WTC11 (cell line): ENCODE data around the gene TELO2. TPM values are rescaled to one million over a fixed set of nuclear protein-coding genes. Genes with fewer than 3 reads are reported as not detected.

Experiments used
- ATAC-seq: fragments of 200-7000 bp; cut with Tn5 transposase; 2 replicates; pipeline ENCODE4 v1.10.0; 2021; ENCODE audit warnings: mild to moderate bottlenecking, moderate library complexity
- CTCF ChIA-PET: fragments of 300-600 bp; sonication (Branson Sonifier 250); formaldehyde crosslinking; loops from one replicate; lab custom pipeline; 2021; ENCODE audit warnings: antibody characterized with exemption; lab: Charles Lee
- POLR2A ChIA-PET: fragments of 350-600 bp; sonication (Branson Sonifier 250); formaldehyde crosslinking; loops from one replicate; lab custom pipeline; 2021; ENCODE audit warnings: antibody characterized with exemption; lab: Charles Lee
- DNase-seq: peaks from one replicate; pipeline ENCODE4 v3.0.0; 2021; ENCODE audit warnings: low spot score
- H3K27ac Mint-ChIP-seq: 2 replicates; pipeline ENCODE4 v1.8.0; 2021; ENCODE audit warnings: mixed read lengths
- H3K27me3 Mint-ChIP-seq: 2 replicates; pipeline ENCODE4 v1.8.0; 2021; ENCODE audit warnings: low read depth, mild to moderate bottlenecking, moderate library complexity, mixed read lengths
- H3K36me3 Mint-ChIP-seq: 2 replicates; pipeline ENCODE4 v1.8.0; 2021; ENCODE audit warnings: mixed read lengths
- H3K4me1 Mint-ChIP-seq: 2 replicates; pipeline ENCODE4 v1.8.0; 2022; ENCODE audit warnings: mixed read lengths
- H3K4me3 Mint-ChIP-seq: 2 replicates; pipeline ENCODE4 v1.8.0; 2021; ENCODE audit warnings: mild to moderate bottlenecking, moderate library complexity, mixed read lengths
- H3K9me3 Mint-ChIP-seq: 2 replicates; pipeline ENCODE4 v1.8.0; 2021; ENCODE audit warnings: mixed read lengths
- FOXJ3 ChIP-seq: sonication (generic); formaldehyde crosslinking; IDR thresholded peaks from 2 replicates; pipeline ENCODE4 v1.9.0; 2021; ENCODE audit warnings: missing genetic modification reagents, mild to moderate bottlenecking, borderline replicate concordance
- FOXK1 ChIP-seq: sonication (generic); formaldehyde crosslinking; IDR thresholded peaks from 2 replicates; pipeline ENCODE4 v1.8.0; 2022; ENCODE audit warnings: mild to moderate bottlenecking, moderate library complexity, missing genetic modification reagents
- GRHL2 ChIP-seq: fragments of 250-450 bp; sonication (Bioruptor Pico); IDR thresholded peaks from 2 replicates; pipeline ENCODE4 v1.8.0; 2022; ENCODE audit warnings: mild to moderate bottlenecking, moderate library complexity; ENCODE audit not compliant: insufficient replicate concordance, severe bottlenecking
- GTF2I ChIP-seq: fragments of 250-450 bp; sonication (Bioruptor Pico); conservative IDR thresholded peaks from 2 replicates; pipeline ENCODE4 v1.4.0; 2021; ENCODE audit warnings: mild to moderate bottlenecking
- JUN ChIP-seq: sonication (generic); formaldehyde crosslinking; IDR thresholded peaks from 2 replicates; pipeline ENCODE4 v1.8.0; 2023; ENCODE audit warnings: mild to moderate bottlenecking, missing genetic modification reagents
- KAT7 ChIP-seq: sonication (generic); formaldehyde crosslinking; IDR thresholded peaks from 2 replicates; pipeline ENCODE4 v1.8.1; 2023; ENCODE audit warnings: missing genetic modification reagents, mild to moderate bottlenecking, borderline replicate concordance
- NFE2L1 ChIP-seq: sonication (generic); formaldehyde crosslinking; IDR thresholded peaks from 2 replicates; pipeline ENCODE4 v1.8.1; 2023; ENCODE audit warnings: missing genetic modification reagents
- NFYB ChIP-seq: sonication (generic); formaldehyde crosslinking; conservative IDR thresholded peaks from 2 replicates; pipeline ENCODE4 v1.8.0; 2022; ENCODE audit warnings: low read depth, missing genetic modification reagents
- PRRX2 ChIP-seq: fragments of 250-450 bp; sonication (Bioruptor Pico); IDR thresholded peaks from 2 replicates; pipeline ENCODE4 v1.8.0; 2021; ENCODE audit warnings: mild to moderate bottlenecking
- RELA ChIP-seq: sonication (generic); formaldehyde crosslinking; IDR thresholded peaks from 2 replicates; pipeline ENCODE4 v1.8.1; 2022; ENCODE audit warnings: missing genetic modification reagents, mild to moderate bottlenecking, borderline replicate concordance
- ZNF219 ChIP-seq: sonication (generic); formaldehyde crosslinking; IDR thresholded peaks from 2 replicates; pipeline ENCODE4 v1.8.0; 2023; ENCODE audit warnings: missing genetic modification reagents, mild to moderate bottlenecking, borderline replicate concordance
- ZNF263 ChIP-seq: sonication (generic); formaldehyde crosslinking; IDR thresholded peaks from 2 replicates; pipeline ENCODE4 v1.8.1; 2022; ENCODE audit warnings: low read depth, mild to moderate bottlenecking, moderate library complexity, missing genetic modification reagents
- total RNA-seq: library from RNA; stranded (reverse); gene quantifications from 3 replicates; pipeline ENCODE4 v1.2.3, GENCODE V29; 2021
- TF ChIP-seq, protein P1 (sequence below): fragments of 250-450 bp; sonication (Bioruptor Pico); IDR thresholded peaks from 2 replicates; pipeline ENCODE4 v1.9.0; 2021; ENCODE audit warnings: mild to moderate bottlenecking
- TF ChIP-seq, protein P2 (sequence below): fragments of 250-450 bp; sonication (Bioruptor Pico); IDR thresholded peaks from 2 replicates; pipeline ENCODE4 v1.9.0; 2021; ENCODE audit warnings: moderate library complexity, mild to moderate bottlenecking, inconsistent platforms, borderline replicate concordance
- TF ChIP-seq, protein P3 (sequence below): fragments of 250-450 bp; sonication (Bioruptor Pico); IDR thresholded peaks from 2 replicates; pipeline ENCODE4 v1.8.0; 2021; ENCODE audit warnings: mild to moderate bottlenecking
- TF ChIP-seq, protein P4 (sequence below): sonication (generic); formaldehyde crosslinking; conservative IDR thresholded peaks from 2 replicates; pipeline ENCODE4 v1.8.1; 2023; ENCODE audit warnings: mild to moderate bottlenecking, low read depth, missing genetic modification reagents, moderate library complexity
- TF ChIP-seq, protein P5 (sequence below): sonication (generic); formaldehyde crosslinking; IDR thresholded peaks from 2 replicates; pipeline ENCODE4 v1.8.1; 2023; ENCODE audit warnings: mild to moderate bottlenecking, missing genetic modification reagents

TELO2 gene
- total RNA-seq, 1 experiment from 2014 or later: 86.7 TPM

DNA sequence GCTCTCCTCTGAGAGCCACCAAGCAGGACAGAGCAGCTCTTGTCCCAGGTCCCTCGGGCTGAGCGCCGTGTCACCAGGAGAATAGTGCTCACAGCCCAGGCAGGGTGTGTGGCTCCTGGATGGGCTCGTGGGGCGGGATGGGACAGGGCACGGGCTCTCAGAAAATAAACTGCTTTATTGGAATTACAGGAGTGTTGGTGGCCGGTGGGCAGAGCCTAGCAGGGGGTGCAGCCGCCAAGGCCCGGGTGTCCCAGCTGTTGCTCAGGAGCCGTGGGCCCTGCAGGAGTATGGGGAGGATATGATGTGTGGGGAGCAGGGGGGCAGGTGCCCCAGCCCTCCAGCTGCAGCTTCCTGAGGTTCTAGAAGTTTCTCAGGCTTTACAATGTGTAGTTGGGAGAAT is 17.1 kb downstream of the TELO2 start (continued):
- TF ChIP-seq, protein P1, sequence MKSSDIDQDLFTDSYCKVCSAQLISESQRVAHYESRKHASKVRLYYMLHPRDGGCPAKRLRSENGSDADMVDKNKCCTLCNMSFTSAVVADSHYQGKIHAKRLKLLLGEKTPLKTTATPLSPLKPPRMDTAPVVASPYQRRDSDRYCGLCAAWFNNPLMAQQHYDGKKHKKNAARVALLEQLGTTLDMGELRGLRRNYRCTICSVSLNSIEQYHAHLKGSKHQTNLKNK (CRISPR knock-in tag): no peak
- TF ChIP-seq RELA (no peak), PRRX2 (CRISPR knock-in tag) (no peak), JUN (CRISPR knock-in tag) (no peak), ZNF219 (CRISPR knock-in tag) (no peak), GRHL2 (no peak), GTF2I (no peak), KAT7 (no peak), NFYB (CRISPR knock-in tag) (no peak), ZNF263 (CRISPR knock-in tag) (no peak)
- TF ChIP-seq, protein P2, sequence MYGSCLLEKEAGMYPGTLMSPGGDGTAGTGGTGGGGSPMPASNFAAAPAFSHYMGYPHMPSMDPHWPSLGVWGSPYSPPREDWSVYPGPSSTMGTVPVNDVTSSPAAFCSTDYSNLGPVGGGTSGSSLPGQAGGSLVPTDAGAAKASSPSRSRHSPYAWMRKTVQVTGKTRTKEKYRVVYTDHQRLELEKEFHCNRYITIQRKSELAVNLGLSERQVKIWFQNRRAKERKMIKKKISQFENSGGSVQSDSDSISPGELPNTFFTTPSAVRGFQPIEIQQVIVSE (CRISPR knock-in tag): no peak
- TF ChIP-seq, all 79 proteins: peak for 0

DNA sequence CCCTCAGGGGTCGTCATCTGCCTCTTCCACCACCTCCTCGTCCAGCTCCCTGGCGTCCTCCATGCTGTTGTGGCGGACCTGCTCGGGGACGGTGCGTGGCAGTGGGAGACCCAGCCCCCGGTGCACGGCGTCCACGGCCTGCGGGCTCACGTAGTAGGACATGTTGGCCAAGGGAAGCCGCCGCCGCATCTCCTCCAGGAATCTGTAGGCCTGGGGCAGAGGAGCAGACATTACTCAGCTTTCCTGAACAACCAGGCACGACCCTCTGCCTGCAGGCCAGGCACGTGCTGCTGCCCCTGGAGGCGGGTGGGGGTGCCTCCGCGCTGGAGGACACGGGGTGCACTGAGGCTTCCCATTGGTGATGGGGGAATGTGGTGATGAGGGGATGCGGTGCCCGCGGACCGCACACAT is 17.8 kb downstream of the TELO2 start:
- Mint-ChIP-seq H3K27ac (no peak overlapping the region), H3K27me3 (no peaks in the 10 kb centered on the region; the same call in 1 of the 2 replicates), H3K4me3 (no peak overlapping the region)
- peak; percentile 57 for ATAC-seq
- TF ChIP-seq, protein P3, sequence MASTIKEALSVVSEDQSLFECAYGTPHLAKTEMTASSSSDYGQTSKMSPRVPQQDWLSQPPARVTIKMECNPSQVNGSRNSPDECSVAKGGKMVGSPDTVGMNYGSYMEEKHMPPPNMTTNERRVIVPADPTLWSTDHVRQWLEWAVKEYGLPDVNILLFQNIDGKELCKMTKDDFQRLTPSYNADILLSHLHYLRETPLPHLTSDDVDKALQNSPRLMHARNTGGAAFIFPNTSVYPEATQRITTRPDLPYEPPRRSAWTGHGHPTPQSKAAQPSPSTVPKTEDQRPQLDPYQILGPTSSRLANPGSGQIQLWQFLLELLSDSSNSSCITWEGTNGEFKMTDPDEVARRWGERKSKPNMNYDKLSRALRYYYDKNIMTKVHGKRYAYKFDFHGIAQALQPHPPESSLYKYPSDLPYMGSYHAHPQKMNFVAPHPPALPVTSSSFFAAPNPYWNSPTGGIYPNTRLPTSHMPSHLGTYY (CRISPR knock-in tag): no peak
- no peak for TF ChIP-seq FOXJ3 (CRISPR knock-in tag)
- TF ChIP-seq, protein P4, sequence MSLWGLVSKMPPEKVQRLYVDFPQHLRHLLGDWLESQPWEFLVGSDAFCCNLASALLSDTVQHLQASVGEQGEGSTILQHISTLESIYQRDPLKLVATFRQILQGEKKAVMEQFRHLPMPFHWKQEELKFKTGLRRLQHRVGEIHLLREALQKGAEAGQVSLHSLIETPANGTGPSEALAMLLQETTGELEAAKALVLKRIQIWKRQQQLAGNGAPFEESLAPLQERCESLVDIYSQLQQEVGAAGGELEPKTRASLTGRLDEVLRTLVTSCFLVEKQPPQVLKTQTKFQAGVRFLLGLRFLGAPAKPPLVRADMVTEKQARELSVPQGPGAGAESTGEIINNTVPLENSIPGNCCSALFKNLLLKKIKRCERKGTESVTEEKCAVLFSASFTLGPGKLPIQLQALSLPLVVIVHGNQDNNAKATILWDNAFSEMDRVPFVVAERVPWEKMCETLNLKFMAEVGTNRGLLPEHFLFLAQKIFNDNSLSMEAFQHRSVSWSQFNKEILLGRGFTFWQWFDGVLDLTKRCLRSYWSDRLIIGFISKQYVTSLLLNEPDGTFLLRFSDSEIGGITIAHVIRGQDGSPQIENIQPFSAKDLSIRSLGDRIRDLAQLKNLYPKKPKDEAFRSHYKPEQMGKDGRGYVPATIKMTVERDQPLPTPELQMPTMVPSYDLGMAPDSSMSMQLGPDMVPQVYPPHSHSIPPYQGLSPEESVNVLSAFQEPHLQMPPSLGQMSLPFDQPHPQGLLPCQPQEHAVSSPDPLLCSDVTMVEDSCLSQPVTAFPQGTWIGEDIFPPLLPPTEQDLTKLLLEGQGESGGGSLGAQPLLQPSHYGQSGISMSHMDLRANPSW (CRISPR knock-in tag): no peak
- TF ChIP-seq, all 79 proteins: peak for 0
- peak; percentile 41 for DNase-seq
- H3K4me1 Mint-ChIP-seq: no peaks in the 10 kb centered on the region
- ChIA-PET CTCF (interaction anchor here (0.8 to 2.1 kb wide), 6 partner anchors 9 to 179 kb away, joined by 3 to 6 read pairs (median 4); partner anchors contain the start of gene CCDC154), POLR2A (no interaction called here)
- H3K9me3 Mint-ChIP-seq: peaks cover 12% of the 10 kb centered on the region
- H3K36me3 Mint-ChIP-seq: peaks cover 22% of the 10 kb centered on the region

DNA sequence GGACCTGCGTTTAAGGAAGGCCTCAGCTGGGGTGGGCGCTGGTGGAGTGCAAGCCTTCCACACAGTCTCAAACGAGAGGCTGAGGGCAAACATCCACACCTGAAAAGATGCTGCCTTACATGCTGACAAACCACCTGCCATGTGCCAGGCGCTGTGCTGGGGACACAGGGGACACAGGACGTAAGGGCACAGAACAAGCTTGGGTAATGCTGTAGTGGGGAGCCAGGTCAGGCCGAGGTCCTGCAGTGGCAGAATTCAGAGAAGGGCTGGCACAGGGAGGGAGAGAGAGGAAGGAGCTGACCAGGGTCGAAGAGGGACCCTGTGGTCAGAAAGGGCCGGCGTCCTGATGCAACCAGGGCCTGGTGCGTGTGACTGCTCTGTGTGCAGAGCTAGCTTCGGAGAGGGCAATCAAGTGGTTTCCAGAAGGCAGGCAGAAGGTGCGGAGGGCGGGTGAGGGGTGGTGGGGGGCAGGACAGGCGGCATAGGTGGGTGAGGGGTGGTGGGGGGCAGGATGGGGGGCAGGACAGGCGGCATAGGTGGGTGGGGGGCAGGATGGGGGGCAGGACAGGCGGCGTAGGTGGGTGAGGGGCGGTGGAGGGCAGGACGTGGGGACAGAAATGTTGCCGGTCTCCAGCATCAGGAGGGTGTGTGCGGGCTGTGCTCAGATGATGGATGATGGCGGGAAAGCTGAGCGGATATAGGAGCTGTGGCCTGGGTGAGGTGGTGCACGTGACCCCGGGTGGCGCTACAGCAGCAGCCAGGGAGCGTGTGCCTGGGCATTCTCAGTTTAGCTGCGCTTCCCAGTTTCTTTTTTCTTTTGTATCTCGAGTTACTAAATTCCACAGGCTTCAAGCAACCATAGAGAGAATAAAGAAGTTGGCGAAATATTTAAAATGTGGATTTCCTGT is 18.8 kb downstream of the TELO2 start:
- peak; percentile 63 for ATAC-seq
- Mint-ChIP-seq H3K4me1 (no peaks in the 10 kb centered on the region), H3K4me3 (no peak overlapping the region), H3K9me3 (peaks cover 15% of the 10 kb centered on the region), H3K27ac (peak overlapping the region; percentile 72; the same call in 1 of the 2 replicates), H3K36me3 (peaks cover 20% of the 10 kb centered on the region), H3K27me3 (no peaks in the 10 kb centered on the region; the same call in 1 of the 2 replicates)
- 0 out of 2 replicates have a peak, but pooled peaks have one; percentile 30 for TF ChIP-seq NFE2L1 (CRISPR knock-in tag)
- TF ChIP-seq, protein P1 (CRISPR knock-in tag): no peak
- TF ChIP-seq, protein P5, sequence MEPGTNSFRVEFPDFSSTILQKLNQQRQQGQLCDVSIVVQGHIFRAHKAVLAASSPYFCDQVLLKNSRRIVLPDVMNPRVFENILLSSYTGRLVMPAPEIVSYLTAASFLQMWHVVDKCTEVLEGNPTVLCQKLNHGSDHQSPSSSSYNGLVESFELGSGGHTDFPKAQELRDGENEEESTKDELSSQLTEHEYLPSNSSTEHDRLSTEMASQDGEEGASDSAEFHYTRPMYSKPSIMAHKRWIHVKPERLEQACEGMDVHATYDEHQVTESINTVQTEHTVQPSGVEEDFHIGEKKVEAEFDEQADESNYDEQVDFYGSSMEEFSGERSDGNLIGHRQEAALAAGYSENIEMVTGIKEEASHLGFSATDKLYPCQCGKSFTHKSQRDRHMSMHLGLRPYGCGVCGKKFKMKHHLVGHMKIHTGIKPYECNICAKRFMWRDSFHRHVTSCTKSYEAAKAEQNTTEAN (CRISPR knock-in tag): no peak
- no peak for TF ChIP-seq FOXK1
- CTCF ChIA-PET: interaction anchor here (1.0 to 2.1 kb wide), 4 partner anchors 9 to 40 kb away, joined by 3 to 6 read pairs (median 4); no protein-coding TSS in a partner anchor
- POLR2A ChIA-PET: interaction anchor here (0.6 kb wide), 1 partner anchor 18 kb away, joined by 4 read pairs; no protein-coding TSS in a partner anchor
- no peak for DNase-seq
